Islet precursor cell (in vitro differentiated cells): ENCODE measurements around the gene TRIM37.

Experiments used
- DNase-seq: peaks from one replicate; pipeline ENCODE4 v3.0.0-alpha.2; 2018

TRIM37 gene

DNA sequence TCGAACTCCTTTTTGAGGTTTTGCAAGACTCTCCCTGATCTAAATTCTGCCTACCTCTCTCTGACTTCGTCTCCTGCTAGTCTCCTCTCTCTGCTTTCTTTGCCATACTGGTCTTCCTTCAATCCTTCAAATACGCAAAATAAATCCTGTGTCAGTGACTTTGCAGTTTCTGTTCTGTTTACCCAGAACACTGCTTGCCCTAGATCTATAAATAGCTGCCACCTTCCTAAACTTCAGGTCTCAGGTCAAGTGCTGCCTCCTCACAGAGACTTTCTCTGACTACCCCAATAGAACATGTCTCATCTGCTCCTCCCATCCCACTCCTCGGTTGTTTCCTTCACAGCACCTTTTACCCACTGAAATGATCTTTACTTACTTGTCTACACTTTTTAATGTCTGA is 78.9 kb downstream of the TRIM37 start:
- no peak for DNase-seq

DNA sequence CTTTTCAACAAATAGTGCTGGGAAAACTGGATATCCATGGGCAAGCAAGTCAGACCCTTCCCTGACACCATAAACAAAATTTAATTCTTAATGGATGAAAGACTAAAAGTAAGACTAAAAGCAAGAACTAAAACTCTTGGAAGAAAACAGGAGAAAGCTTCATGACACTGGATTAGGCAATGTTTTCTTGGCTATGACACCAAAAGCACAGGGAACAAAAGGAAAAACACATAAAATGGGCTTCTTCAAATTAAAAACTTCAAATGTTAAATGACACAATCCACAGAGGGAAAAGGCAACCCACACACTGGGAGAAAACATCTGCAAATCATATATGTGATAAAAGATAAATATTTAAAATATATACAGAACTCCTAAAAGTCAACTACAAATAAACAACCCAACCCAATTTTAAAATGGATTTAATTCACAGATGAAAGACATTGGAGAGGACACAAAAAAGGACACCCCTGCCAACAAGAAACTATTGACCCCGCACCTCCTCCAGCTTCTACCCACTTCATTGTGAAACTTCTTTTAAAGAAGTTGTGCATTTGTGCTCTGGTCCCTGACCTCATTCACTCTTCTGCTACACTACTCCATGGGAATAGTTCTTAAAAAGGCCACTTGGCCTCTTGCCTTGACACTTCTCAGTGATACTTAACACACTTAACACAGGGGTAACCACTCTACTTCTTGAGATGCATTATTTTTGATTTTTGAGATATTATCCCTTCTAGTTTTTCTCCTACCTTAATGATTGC is 80.3 kb downstream of the TRIM37 start:
- DNase-seq, result no peak

DNA sequence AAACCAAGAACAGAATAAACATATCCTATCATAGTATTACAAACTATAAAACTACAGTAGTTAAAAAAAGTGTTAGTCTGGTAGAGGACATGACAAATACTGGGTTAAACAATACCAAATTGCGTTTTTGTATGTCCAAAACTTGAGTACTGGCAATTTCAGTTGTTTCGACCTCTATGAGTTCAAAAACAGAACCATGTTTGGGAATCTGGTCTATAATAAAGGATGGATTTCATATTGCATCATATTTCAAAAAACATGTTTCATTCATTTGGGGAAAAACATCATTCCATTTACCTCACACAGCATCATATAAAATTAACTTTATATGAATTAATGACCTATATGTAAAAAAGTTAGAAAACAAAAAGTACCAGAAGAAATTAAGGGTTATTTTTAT is 81.8 kb downstream of the TRIM37 start:
- DNase-seq, result no peak

- no peak for DNase-seq
Observed at GRCh38 chr17:59018019-59018418, 88.7 kb downstream of the TRIM37 start.

DNA sequence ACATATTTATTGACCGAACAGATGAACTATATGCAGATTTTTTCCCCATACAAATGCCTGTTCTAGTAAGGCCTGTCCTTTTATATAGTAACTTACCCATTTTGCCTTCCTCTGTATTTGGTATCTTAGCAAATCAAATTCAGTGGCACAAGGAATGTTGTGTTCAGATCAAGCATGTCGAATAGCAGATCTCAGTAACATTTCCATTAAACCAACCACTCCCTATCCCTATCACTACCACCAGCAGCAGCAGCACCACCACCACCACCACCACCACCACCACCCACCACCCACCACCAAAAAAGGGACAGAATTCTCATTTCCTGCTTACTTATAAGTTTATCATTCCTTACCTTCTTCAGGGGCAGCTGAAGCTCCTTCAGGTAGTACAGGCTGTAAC is 94.7 kb downstream of the TRIM37 start:
- no peak for DNase-seq

- no peak for DNase-seq
Observed at GRCh38 chr17:59010026-59010425, 96.7 kb downstream of the TRIM37 start.

DNA sequence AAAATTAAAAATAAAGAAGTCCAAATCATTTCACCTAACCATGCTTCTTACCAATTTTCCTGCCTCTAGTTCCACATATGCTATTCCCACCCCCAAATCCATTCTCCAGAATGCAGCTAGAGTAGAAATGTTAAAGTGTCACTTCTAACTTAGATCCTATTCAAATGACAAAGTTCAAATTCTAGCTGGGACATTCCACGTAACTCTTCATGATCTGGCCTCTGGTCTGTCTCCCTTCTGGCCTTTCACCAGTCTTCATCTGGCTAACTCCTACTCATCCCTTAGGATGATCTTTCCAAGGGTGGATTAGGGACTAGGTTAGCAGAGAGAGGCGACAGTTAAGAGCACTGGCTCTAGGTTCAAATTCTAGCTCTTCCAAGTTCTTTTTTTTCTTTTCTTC is 97.9 kb downstream of the TRIM37 start:
- no peak for DNase-seq

DNA sequence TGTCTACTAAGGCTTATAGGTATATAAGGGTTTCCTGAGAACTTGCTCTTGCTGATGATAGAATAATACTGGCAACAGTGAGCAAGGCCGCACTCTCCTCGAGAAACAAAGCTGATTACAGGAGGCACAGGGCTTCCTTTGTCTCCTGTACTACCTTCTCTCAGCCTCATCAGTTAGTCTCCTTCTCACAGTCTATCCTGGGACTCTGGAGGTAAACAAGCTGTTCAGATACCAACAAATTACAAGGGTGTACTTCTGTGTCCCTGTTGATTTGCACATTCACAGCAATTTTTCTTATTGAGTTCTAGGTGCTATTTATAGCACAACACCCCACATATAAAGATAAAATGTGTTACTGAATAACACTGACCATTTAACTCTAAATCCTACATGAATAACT is 98.7 kb downstream of the TRIM37 start:
- DNase-seq, result no peak

- peak; percentile 74 for DNase-seq
Observed at GRCh38 chr17:59004338-59005111, 102.2 kb downstream of the TRIM37 start.

DNA sequence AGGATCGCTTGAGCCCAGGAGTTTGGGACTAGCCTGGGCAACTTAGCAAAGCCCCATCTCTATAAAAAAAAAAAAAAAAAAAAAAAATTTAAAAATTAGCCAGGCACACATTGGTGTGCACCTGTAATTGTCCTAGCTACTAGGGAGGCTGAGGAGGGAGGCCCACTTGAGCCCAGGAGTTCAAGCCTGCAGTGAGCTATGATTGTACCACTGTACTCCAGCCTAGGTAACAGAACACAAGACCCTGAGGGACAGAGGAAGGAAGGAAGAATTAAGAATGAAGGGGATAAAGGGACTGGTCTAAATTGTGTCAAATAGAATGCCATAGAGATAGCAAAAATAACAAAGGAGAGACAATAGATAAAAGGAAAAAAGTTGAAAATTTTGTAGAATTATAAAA is 102.8 kb downstream of the TRIM37 start:
- DNase-seq, result no peak

- DNase-seq, result no peak
Observed at GRCh38 chr17:59002848-59003247, 103.8 kb downstream of the TRIM37 start.

GRCh38 chr17:59002126-59002525 is 104.6 kb downstream of the TRIM37 start:
- no peak for DNase-seq

- DNase-seq, result peak; percentile 72
Observed at GRCh38 chr17:59001158-59001814, 105.4 kb downstream of the TRIM37 start.

- no peak for DNase-seq
Observed at GRCh38 chr17:59000022-59000421, 106.7 kb downstream of the TRIM37 start.

DNA sequence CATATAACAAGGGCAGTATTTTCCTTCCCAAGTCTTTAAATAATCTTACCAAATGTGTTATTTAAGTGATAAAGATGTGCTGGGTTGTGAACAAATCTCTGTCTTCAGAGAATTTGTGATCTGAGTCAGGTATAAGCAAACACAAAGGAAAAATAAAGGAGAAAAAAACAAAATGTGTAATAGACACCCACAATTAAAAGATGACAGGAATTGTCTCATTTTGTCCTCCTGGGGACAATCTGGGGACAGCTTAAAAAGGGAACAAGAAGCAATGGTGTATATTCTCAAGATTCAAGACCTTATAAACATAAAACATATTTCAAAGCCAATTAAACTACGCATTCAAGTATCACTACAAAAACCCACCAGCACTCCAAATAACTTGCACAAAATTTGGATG is 107.2 kb downstream of the TRIM37 start:
- no peak for DNase-seq

DNA sequence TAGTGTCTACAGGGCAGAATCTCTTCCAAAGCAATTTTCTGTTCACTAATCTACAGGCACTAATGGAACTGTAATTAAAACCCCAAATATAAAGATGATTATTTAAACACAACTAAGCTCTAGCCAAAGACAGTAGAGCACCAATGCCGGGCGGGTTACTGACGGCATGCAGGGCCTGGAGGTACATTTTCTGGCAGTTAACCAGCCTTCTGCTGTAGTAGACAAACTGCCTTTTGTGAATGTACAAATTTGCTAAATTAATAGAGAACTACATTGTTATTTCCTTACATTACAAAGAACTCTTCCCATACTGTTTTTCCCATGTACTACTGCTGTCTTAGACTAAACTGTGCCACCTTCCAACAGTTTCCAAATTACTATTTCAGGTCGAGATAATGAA is 107.8 kb downstream of the TRIM37 start:
- no peak for DNase-seq

DNA sequence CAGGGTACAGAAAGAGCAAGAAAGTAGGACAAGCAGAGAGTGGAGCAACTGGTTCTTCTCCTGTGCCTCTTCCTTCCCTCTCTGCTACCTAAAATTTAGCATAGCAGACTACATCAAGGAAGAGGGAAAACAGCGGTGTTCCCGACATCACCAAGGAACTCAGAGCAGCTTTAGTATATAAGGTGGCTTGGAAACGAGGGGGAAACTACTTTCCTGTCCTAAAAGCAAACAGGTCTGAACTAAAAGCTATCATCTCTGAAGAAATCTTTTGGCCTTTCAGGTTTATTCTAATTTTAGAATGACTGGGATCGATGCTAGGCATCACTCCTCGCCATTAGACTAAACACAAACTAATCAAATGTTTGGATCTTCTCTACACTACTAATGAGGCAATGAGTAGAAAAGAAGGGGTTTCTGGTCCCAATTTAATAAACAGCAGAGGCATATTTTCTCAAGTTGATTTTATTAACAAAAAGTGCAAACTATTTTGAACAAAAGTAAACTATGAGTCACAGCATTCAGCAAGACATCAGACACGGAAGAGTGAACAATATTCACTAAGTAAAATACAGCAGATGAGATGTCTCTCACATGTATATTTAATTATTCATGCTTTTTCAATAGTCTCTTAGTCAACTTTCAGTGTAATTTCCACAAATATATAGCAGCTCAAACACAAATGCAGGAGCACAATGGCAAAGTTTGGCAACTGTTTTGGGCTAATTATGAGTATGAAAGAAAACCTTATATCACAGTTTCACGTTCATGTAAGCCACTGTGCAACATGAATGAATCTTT is 108.7 kb downstream of the TRIM37 start:
- DNase-seq, result no peak

GRCh38 chr17:58996968-58997367 is 109.7 kb downstream of the TRIM37 start:
- no peak for DNase-seq

GRCh38 chr17:58995247-58995940 is 111.3 kb downstream of the TRIM37 start:
- DNase-seq, result no peak

GRCh38 chr17:58993311-58993710 is 113.4 kb downstream of the TRIM37 start:
- no peak for DNase-seq

DNA sequence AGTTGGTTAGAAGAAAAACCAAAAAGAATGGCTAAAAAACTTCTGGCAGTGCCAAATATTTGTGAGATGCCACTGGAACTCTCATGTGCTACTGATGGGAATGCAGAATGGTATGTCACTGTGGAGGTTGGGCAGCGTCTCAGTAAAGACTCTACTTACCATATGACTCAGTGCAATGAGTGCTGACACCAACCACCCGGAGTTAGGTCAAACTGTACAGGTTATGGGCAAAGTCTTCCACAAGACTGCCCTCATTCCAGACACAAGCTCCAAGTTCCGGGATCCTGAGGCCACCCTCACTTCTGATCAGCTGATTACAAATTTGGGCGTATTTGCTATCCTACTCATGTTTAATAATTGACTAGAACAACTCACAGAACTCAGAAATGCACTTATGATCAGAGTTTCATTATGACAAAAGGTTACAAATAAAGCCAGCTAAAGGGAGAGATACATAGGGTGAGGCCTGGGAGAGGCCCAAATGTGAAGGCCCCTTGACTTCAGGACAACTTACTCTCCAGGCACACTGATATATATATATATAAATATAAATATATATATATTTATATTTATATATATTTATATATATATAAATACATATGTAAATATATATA is 114.9 kb downstream of the TRIM37 start:
- DNase-seq, result peak; percentile 79

- DNase-seq, result no peak
Observed at GRCh38 chr17:58989629-58990028, 117.1 kb downstream of the TRIM37 start.
